Measurements from ENCODE around the gene KRTAP10-6. TPM values are rescaled to one million over a fixed set of nuclear protein-coding genes. Genes with fewer than 3 reads are reported as not detected.

The KRTAP10-6 gene
- total RNA-seq, 1 experiment from 2014 or later, result not detected

- DNase-seq (ENCODE audit: low read depth in 1 of 2, low spot score in 2 of 2), result no peak
- H3K4me1 ChIP-seq (replicated peaks), result no peaks in the 10 kb centered on the region
- H3K9me3 ChIP-seq (replicated peaks), result peaks cover 10% of the 10 kb centered on the region
- no peaks in the 10 kb centered on the region for H3K27me3 ChIP-seq (replicated peaks)
- no peak within 1 kb of the TSS for H3K27ac ChIP-seq
- no peaks in the 10 kb centered on the region for H3K36me3 ChIP-seq
- H3K4me3 ChIP-seq, result no peak within 1 kb of the TSS
Measured at GRCh38 chr21:44626673-44627143, 34.4 kb upstream of the KRTAP10-6 start, which contains the start of gene KRTAP10-9. Gene KRTAP10-9 (plus strand): TSS chr21:44627093. CDS start chr21:44627172, 79 bp downstream.

GRCh38 chr21:44626262-44626661 lies 34.0 kb upstream of the KRTAP10-6 start:
- no peak overlapping the region for H3K27ac ChIP-seq
- no peaks in the 10 kb centered on the region for H3K27me3 ChIP-seq (replicated peaks)
- H3K9me3 ChIP-seq (replicated peaks), result peaks cover 7% of the 10 kb centered on the region
- no peaks in the 10 kb centered on the region for H3K36me3 ChIP-seq
- H3K4me1 ChIP-seq (replicated peaks), result no peaks in the 10 kb centered on the region
- DNase-seq (ENCODE audit: low read depth in 1 of 2, low spot score in 2 of 2), result no peak
- no peak overlapping the region for H3K4me3 ChIP-seq

- H3K4me3 ChIP-seq, result no peak overlapping the region
- H3K4me1 ChIP-seq (replicated peaks), result no peaks in the 10 kb centered on the region
Measured at GRCh38 chr21:44625756-44626155, 33.5 kb upstream of the KRTAP10-6 start.

GRCh38 chr21:44623575-44623974 lies 31.3 kb upstream of the KRTAP10-6 start:
- H3K9me3 ChIP-seq (replicated peaks), result peaks cover 14% of the 10 kb centered on the region
- no peaks in the 10 kb centered on the region for H3K4me1 ChIP-seq (replicated peaks)
- H3K36me3 ChIP-seq, result no peaks in the 10 kb centered on the region
- no peak overlapping the region for H3K27ac ChIP-seq
- DNase-seq (ENCODE audit: low read depth in 1 of 2, low spot score in 2 of 2), result no peak
- H3K27me3 ChIP-seq (replicated peaks), result no peaks in the 10 kb centered on the region
- no peak overlapping the region for H3K4me3 ChIP-seq

More at GRCh38 chr21:44625756-44626155, 33.5 kb upstream of the KRTAP10-6 start:
- H3K27me3 ChIP-seq (replicated peaks), result no peaks in the 10 kb centered on the region
- H3K9me3 ChIP-seq (replicated peaks), result peaks cover 7% of the 10 kb centered on the region
- no peak overlapping the region for H3K27ac ChIP-seq
- DNase-seq (ENCODE audit: low read depth in 1 of 2, low spot score in 2 of 2), result no peak
- no peaks in the 10 kb centered on the region for H3K36me3 ChIP-seq

GRCh38 chr21:44619886-44620285 lies 27.6 kb upstream of the KRTAP10-6 start:
- Histone ChIP-seq H3K27ac (no peak overlapping the region), H3K4me1 (replicated peaks) (no peaks in the 10 kb centered on the region), H3K4me3 (no peak overlapping the region), H3K27me3 (replicated peaks) (peaks cover 4% of the 10 kb centered on the region; the same call in 1 of the 2 replicates), H3K9me3 (replicated peaks) (peaks cover 13% of the 10 kb centered on the region), H3K36me3 (no peaks in the 10 kb centered on the region)
- DNase-seq (ENCODE audit: low read depth in 1 of 2, low spot score in 2 of 2), result no peak

- Histone ChIP-seq H3K9me3 (replicated peaks) (peaks cover 6% of the 10 kb centered on the region), H3K27me3 (replicated peaks) (peaks cover 4% of the 10 kb centered on the region; the same call in 1 of the 2 replicates), H3K27ac (no peak overlapping the region), H3K4me3 (no peak overlapping the region), H3K4me1 (replicated peaks) (no peaks in the 10 kb centered on the region), H3K36me3 (no peaks in the 10 kb centered on the region)
- DNase-seq (ENCODE audit: low read depth in 1 of 2, low spot score in 2 of 2), result no peak
Measured at GRCh38 chr21:44618909-44619308, 26.6 kb upstream of the KRTAP10-6 start.

GRCh38 chr21:44618504-44618903 lies 26.2 kb upstream of the KRTAP10-6 start:
- Histone ChIP-seq H3K9me3 (replicated peaks) (peaks cover 6% of the 10 kb centered on the region), H3K4me3 (no peak overlapping the region), H3K36me3 (no peaks in the 10 kb centered on the region), H3K27ac (no peak overlapping the region), H3K27me3 (replicated peaks) (peaks cover 4% of the 10 kb centered on the region; the same call in 1 of the 2 replicates), H3K4me1 (replicated peaks) (no peaks in the 10 kb centered on the region)
- DNase-seq (ENCODE audit: low read depth in 1 of 2, low spot score in 2 of 2), result no peak

- Histone ChIP-seq H3K4me1 (replicated peaks) (no peaks in the 10 kb centered on the region), H3K4me3 (no peak overlapping the region), H3K9me3 (replicated peaks) (peaks cover 6% of the 10 kb centered on the region), H3K27me3 (replicated peaks) (peaks cover 4% of the 10 kb centered on the region; the same call in 1 of the 2 replicates), H3K36me3 (no peaks in the 10 kb centered on the region), H3K27ac (no peak overlapping the region)
- DNase-seq (ENCODE audit: low read depth in 1 of 2, low spot score in 2 of 2), result no peak
Measured at GRCh38 chr21:44617071-44617501, 24.8 kb upstream of the KRTAP10-6 start.

GRCh38 chr21:44616591-44616926 lies 24.3 kb upstream of the KRTAP10-6 start:
- peaks cover 4% of the 10 kb centered on the region; the same call in 1 of the 2 replicates for H3K27me3 ChIP-seq (replicated peaks)
- no peaks in the 10 kb centered on the region for H3K4me1 ChIP-seq (replicated peaks)
- no peak overlapping the region for H3K27ac ChIP-seq
- DNase-seq (ENCODE audit: low read depth in 1 of 2, low spot score in 2 of 2), result no peak
- no peaks in the 10 kb centered on the region for H3K36me3 ChIP-seq
- peaks cover 6% of the 10 kb centered on the region for H3K9me3 ChIP-seq (replicated peaks)
- H3K4me3 ChIP-seq, result no peak overlapping the region

- no peaks in the 10 kb centered on the region for H3K36me3 ChIP-seq
- H3K4me3 ChIP-seq, result no peak overlapping the region
- no peak for DNase-seq (ENCODE audit: low read depth in 1 of 2, low spot score in 2 of 2)
- peaks cover 4% of the 10 kb centered on the region; the same call in 1 of the 2 replicates for H3K27me3 ChIP-seq (replicated peaks)
- no peaks in the 10 kb centered on the region for H3K4me1 ChIP-seq (replicated peaks)
- peaks cover 6% of the 10 kb centered on the region for H3K9me3 ChIP-seq (replicated peaks)
- H3K27ac ChIP-seq, result no peak overlapping the region
Measured at GRCh38 chr21:44615911-44616590, 23.7 kb upstream of the KRTAP10-6 start.

- H3K36me3 ChIP-seq, result no peaks in the 10 kb centered on the region
- H3K4me3 ChIP-seq, result no peak overlapping the region
- DNase-seq (ENCODE audit: low read depth in 1 of 2, low spot score in 2 of 2), result no peak
- H3K27me3 ChIP-seq (replicated peaks), result peaks cover 4% of the 10 kb centered on the region; the same call in 1 of the 2 replicates
- peaks cover 6% of the 10 kb centered on the region for H3K9me3 ChIP-seq (replicated peaks)
- H3K4me1 ChIP-seq (replicated peaks), result no peaks in the 10 kb centered on the region
- H3K27ac ChIP-seq, result no peak overlapping the region
Measured at GRCh38 chr21:44615466-44615865, 23.2 kb upstream of the KRTAP10-6 start.

- no peaks in the 10 kb centered on the region for H3K4me1 ChIP-seq (replicated peaks)
- no peaks in the 10 kb centered on the region for H3K36me3 ChIP-seq
- peaks cover 4% of the 10 kb centered on the region for H3K9me3 ChIP-seq (replicated peaks)
- no peak overlapping the region for H3K4me3 ChIP-seq
- H3K27me3 ChIP-seq (replicated peaks), result peaks cover 4% of the 10 kb centered on the region; the same call in 1 of the 2 replicates
- DNase-seq (ENCODE audit: low read depth in 1 of 2, low spot score in 2 of 2), result no peak
- H3K27ac ChIP-seq, result no peak overlapping the region
Measured at GRCh38 chr21:44614961-44615391, 22.7 kb upstream of the KRTAP10-6 start.

- H3K4me3 ChIP-seq, result no peak overlapping the region
- H3K36me3 ChIP-seq, result no peaks in the 10 kb centered on the region
- no peak for DNase-seq (ENCODE audit: low read depth in 1 of 2, low spot score in 2 of 2)
- H3K4me1 ChIP-seq (replicated peaks), result no peaks in the 10 kb centered on the region
- H3K9me3 ChIP-seq (replicated peaks), result peaks cover 6% of the 10 kb centered on the region
- peaks cover 6% of the 10 kb centered on the region; the same call in 1 of the 2 replicates for H3K27me3 ChIP-seq (replicated peaks)
- no peak overlapping the region for H3K27ac ChIP-seq
Measured at GRCh38 chr21:44614161-44614631, 21.9 kb upstream of the KRTAP10-6 start.

- no peak overlapping the region for H3K27ac ChIP-seq
Measured at GRCh38 chr21:44613386-44614155, 21.3 kb upstream of the KRTAP10-6 start.

More at GRCh38 chr21:44613386-44614155, 21.3 kb upstream of the KRTAP10-6 start:
- Histone ChIP-seq H3K9me3 (replicated peaks) (peaks cover 7% of the 10 kb centered on the region), H3K4me1 (replicated peaks) (no peaks in the 10 kb centered on the region), H3K27me3 (replicated peaks) (peaks cover 9% of the 10 kb centered on the region; the same call in 1 of the 2 replicates), H3K36me3 (no peaks in the 10 kb centered on the region), H3K4me3 (no peak overlapping the region)
- no peak for DNase-seq (ENCODE audit: low read depth in 1 of 2, low spot score in 2 of 2)
